GM12874 (cell line): ENCODE results near the gene FAM111A.

Experiments used
- CTCF ChIP-seq: IDR thresholded peaks from 2 replicates; pipeline ENCODE4 v1.5.1; 2011; ENCODE audit warnings: low read depth, mild to moderate bottlenecking, control low read depth, low read length, moderate library complexity; ENCODE audit not compliant: insufficient read depth

Gene FAM111A

GRCh38 chr11:59174664-59175033 lies 32.0 kb downstream of the FAM111A start:
- no peak for TF ChIP-seq CTCF

GRCh38 chr11:59175091-59175501 lies 32.4 kb downstream of the FAM111A start:
- no peak for TF ChIP-seq CTCF

GRCh38 chr11:59176330-59176729 lies 33.7 kb downstream of the FAM111A start:
- TF ChIP-seq CTCF: no peak

GRCh38 chr11:59178402-59178801 lies 35.7 kb downstream of the FAM111A start:
- TF ChIP-seq CTCF: no peak

- TF ChIP-seq CTCF: no peak
Observed at GRCh38 chr11:59179121-59179520, 36.5 kb downstream of the FAM111A start.

GRCh38 chr11:59180168-59180776 lies 37.6 kb downstream of the FAM111A start:
- no peak for TF ChIP-seq CTCF

GRCh38 chr11:59180907-59181306 lies 38.3 kb downstream of the FAM111A start:
- no peak for TF ChIP-seq CTCF
